K562 (cell line): ENCODE measurements around the gene PRR29. TPM values are rescaled to one million over a fixed set of nuclear protein-coding genes. Genes with fewer than 3 reads are reported as not detected.

Experiments used
- ATAC-seq: fragments of 200-7000 bp; cut with Tn5 transposase; 3 replicates; pipeline ENCODE4 v1.9.1; 2020; ENCODE audit warnings: moderate library complexity
- BruUV-seq: library from RNA; stranded (reverse); fragments of 400-500 nt; replicated peaks from 2 replicates; lab custom pipeline; 2021; lab: Mats Ljungman, UMichigan
- CTCF ChIA-PET: fragments of 300-600 bp; formaldehyde crosslinking; extraction: SDS; loops from one replicate; lab custom pipeline; 2021; ENCODE audit warnings: low intra/inter-chr PET ratio; lab: Yijun Ruan, JAX
- POLR2A ChIA-PET: fragments of 300-600, 350-650 bp; sonication (Branson Sonifier 250); formaldehyde crosslinking; extraction: SDS; loops from one replicate; lab custom pipeline; 2021; ENCODE audit warnings: antibody characterized with exemption, inconsistent platforms; lab: Yijun Ruan, JAX
- DNase-seq, 4 experiments: peaks; one replicate each; pipeline versions ENCODE4 v3.0.0 to v3.0.0-alpha.2; 2011 to 2018; ENCODE audit warnings: low spot score in 3 of 4, mixed read lengths in 3 of 4; ENCODE audit errors: extremely low read depth in 1 of 4
- FAIRE-seq: peaks from 2 replicates; lab custom pipeline; 2011; peaks lifted over from hg19 to GRCh38; lab: Jason Lieb, UNC
- H2AFZ ChIP-seq: 2 replicates; pipeline ENCODE4 v1.6.0; 2011; ENCODE audit warnings: low read depth, low read length, control low read depth, inconsistent platforms
- H3K27ac ChIP-seq: fragments of 200-600 bp; 3 replicates; pipeline ENCODE4 v1.8.0; 2011; ENCODE audit warnings: low read depth, mild to moderate bottlenecking, control low read depth, inconsistent platforms, low read length, moderate library complexity, mixed read lengths; ENCODE audit errors: extremely low read depth
- H3K27me3 ChIP-seq, 2 experiments: fragments of 300-600 bp in 1 of 2; 2 replicates in 1 of 2; 3 replicates in 1 of 2; pipeline versions ENCODE4 v1.6.0 to v1.8.0; 2011; ENCODE audit warnings: inconsistent platforms in 2 of 2, low read length in 2 of 2, mild to moderate bottlenecking in 1 of 2, mixed read lengths in 1 of 2, moderate library complexity in 1 of 2; ENCODE audit not compliant: control insufficient read depth in 2 of 2, insufficient read depth in 2 of 2
- H3K36me3 ChIP-seq: fragments of 300-600 bp; 3 replicates; pipeline ENCODE4 v1.8.0; 2011; ENCODE audit warnings: mild to moderate bottlenecking, low read length, inconsistent platforms; ENCODE audit not compliant: control insufficient read depth, insufficient read depth
- H3K4me1 ChIP-seq, 2 experiments: fragments of 200-600 bp in 1 of 2; replicated peaks in 1 of 2; 2 replicates in 1 of 2; 3 replicates in 1 of 2; pipeline versions ENCODE4 v1.5.1 to v1.8.0; 2011; ENCODE audit warnings: inconsistent platforms in 2 of 2, low read length in 2 of 2, mild to moderate bottlenecking in 1 of 2, mixed read lengths in 1 of 2, moderate library complexity in 1 of 2; ENCODE audit not compliant: control insufficient read depth in 2 of 2, insufficient read depth in 2 of 2
- H3K4me2 ChIP-seq: 2 replicates; pipeline ENCODE4 v1.6.1; 2011; ENCODE audit warnings: low read length, control low read depth, inconsistent platforms, mixed read lengths; ENCODE audit not compliant: insufficient read depth
- H3K4me3 ChIP-seq: fragments of 200-600 bp; sonication (generic), shearing (Covaris generic); 2 replicates; pipeline ENCODE4 v1.5.1; 2016; ENCODE audit warnings: control low read depth, inconsistent platforms
- H3K79me2 ChIP-seq: fragments of 200-600 bp; 3 replicates; pipeline ENCODE4 v1.8.0; 2011; ENCODE audit warnings: low read length, inconsistent platforms; ENCODE audit not compliant: control insufficient read depth, insufficient read depth
- H3K9ac ChIP-seq, 2 experiments: 2 replicates each; pipeline versions ENCODE4 v1.6.0 to v1.6.1; 2011; ENCODE audit warnings: low read depth in 2 of 2, low read length in 2 of 2, control low read depth in 1 of 2, inconsistent platforms in 1 of 2, mild to moderate bottlenecking in 1 of 2, mixed read lengths in 1 of 2; ENCODE audit not compliant: insufficient read depth in 1 of 2
- H3K9me1 ChIP-seq: one replicate; pipeline ENCODE4 v1.6.0; 2011; ENCODE audit warnings: inconsistent platforms, mild to moderate bottlenecking, low read length, moderate library complexity; ENCODE audit not compliant: control insufficient read depth, insufficient read depth
- H3K9me3 ChIP-seq: replicated peaks from 2 replicates; pipeline ENCODE4 v1.5.1; 2011; ENCODE audit warnings: low read depth, low read length, inconsistent platforms; ENCODE audit not compliant: control insufficient read depth, insufficient read depth
- H4K20me1 ChIP-seq: replicated peaks from 2 replicates; pipeline ENCODE4 v1.6.1; 2011; ENCODE audit warnings: low read length, inconsistent platforms, mixed read lengths; ENCODE audit not compliant: control insufficient read depth, insufficient read depth
- ETV1 ChIP-seq: fragments of 450-650 bp; conservative IDR thresholded peaks from 2 replicates; pipeline ENCODE4 v1.6.1; 2016; ENCODE audit warnings: missing genetic modification characterization, control low read depth, low read depth, missing compliant biosample characterization
- HSF4 ChIP-seq: fragments of 250-450 bp; sonication (Bioruptor Pico); IDR thresholded peaks from 2 replicates; pipeline ENCODE4 v2.1.2; 2022; ENCODE audit warnings: mild to moderate bottlenecking, moderate library complexity, borderline replicate concordance
- REST ChIP-seq, 2 experiments: fragments of 450-650 bp; formaldehyde crosslinking in 1 of 2; IDR thresholded peaks; 2 replicates each; pipeline versions ENCODE4 v1.4.0 to v1.6.1; 2014 to 2020; ENCODE audit warnings: mild to moderate bottlenecking in 2 of 2, borderline replicate concordance in 1 of 2, low read depth in 1 of 2
- ZBTB8A ChIP-seq: fragments of 450-650 bp; IDR thresholded peaks from 2 replicates; pipeline ENCODE4 v1.6.1; 2018; ENCODE audit warnings: mild to moderate bottlenecking, moderate library complexity; ENCODE audit not compliant: partially characterized antibody
- ZNF143 ChIP-seq: sonication (generic); formaldehyde crosslinking; IDR thresholded peaks from 2 replicates; pipeline ENCODE4 v1.9.0; 2022; ENCODE audit warnings: mild to moderate bottlenecking, missing genetic modification reagents
- WGBS: fragments of 100-300 bp; shearing (Covaris generic); methylation state at CpG from one replicate; pipeline ENCODE4 v1.1.6; 2016; ENCODE audit warnings: low coverage, mixed read lengths; ENCODE audit not compliant: insufficient coverage; ENCODE audit errors: missing lambda C conversion rate; 5-methylcytosine and 5-hydroxymethylcytosine counted together
- in situ Hi-C: fragments of 300-500 bp; cut with MboI; formaldehyde crosslinking; loops from 4 replicates; pipeline ENCODE4 v1.15.0; 2018; ENCODE audit warnings: inconsistent platforms, mixed read lengths
- intact Hi-C: fragments of 100-400 bp; cut with micrococcal nuclease; formaldehyde crosslinking; loops from 2 replicates; pipeline ENCODE4 v1.14.2; 2022
- polyA plus RNA-seq, 8 experiments: library from polyadenylated mRNA; depleted of rRNA in 4 of 8; stranded (reverse) in 5 of 8; unstranded in 3 of 8; fragments of >200 nt; fragmentation: Nextera tagmentation in 2 of 8; fragmentation: Illumina TruSeq in 1 of 8; extraction: Ambion mirVana in 2 of 8; extraction: Trizol in 1 of 8; gene quantifications; 2 replicates each; pipeline versions ENCODE4 v1.2.1 to v1.2.3, GENCODE V29; 2011 to 2014; ENCODE audit warnings: inconsistent platforms in 1 of 8, missing spikeins in 1 of 8
- total RNA-seq, 7 experiments: library from RNA; depleted of rRNA in 6 of 7; stranded (reverse); fragments of >200 nt in 6 of 7; fragmentation: Illumina TruSeq in 2 of 7; extraction: Trizol in 2 of 7; gene quantifications; 2 replicates each; pipeline versions ENCODE4 v1.2.1 to v1.2.3, GENCODE V29; 2011 to 2021; ENCODE audit warnings: low replicate concordance in 1 of 7
- TF ChIP-seq, protein P1 (sequence below), 2 experiments: fragments of 450-650 bp; IDR thresholded peaks; 2 replicates each; pipeline ENCODE4 v1.6.1; 2016

PRR29 gene
- total and polyA plus RNA-seq, 9 of the 15 experiments (the other 6 are each of a cell fraction or from before 2014, with no cell fraction given): 0.08 to 0.58 (median 0.15) TPM; not detected in 5

DNA sequence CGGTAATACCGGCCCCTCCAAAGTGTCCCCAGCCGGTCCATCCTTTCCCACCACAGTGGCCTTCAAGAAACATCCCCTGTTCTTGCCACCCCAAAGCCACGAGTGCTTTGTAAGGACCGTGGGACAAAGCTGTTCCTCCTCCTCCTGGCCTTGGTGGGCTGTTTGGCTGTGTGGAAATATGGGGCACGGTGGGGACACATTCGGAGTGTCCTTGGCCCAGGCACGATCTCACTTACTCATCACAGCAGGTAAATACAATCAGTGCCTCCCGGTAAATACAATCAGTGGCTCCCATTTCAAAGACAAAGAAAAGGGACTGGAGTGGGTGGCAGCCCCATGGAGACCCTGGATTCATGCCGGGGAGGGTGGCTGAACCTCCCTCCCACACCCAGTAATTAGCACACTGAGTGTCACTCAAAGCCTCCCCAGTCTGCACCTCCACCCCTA, 35.8 kb upstream of the PRR29 start:
- in situ Hi-C loops: no loop called here
- no peak overlapping the region for H3K27ac ChIP-seq
- FAIRE-seq (no peak), DNase-seq (no peak), ATAC-seq (no peak)
- intact Hi-C loops: no loop called here
- H4K20me1 ChIP-seq: no peaks in the 10 kb centered on the region
- H3K9ac ChIP-seq: peak overlapping the region in 1 of 2 experiments; percentile 68; a peak in 1 of 4 replicates
- no peaks in the 10 kb centered on the region for H3K9me3 ChIP-seq
- no peak overlapping the region for H3K4me2 ChIP-seq
- H2AFZ ChIP-seq: no peak overlapping the region
- peaks cover 15 to 26% of the 10 kb centered on the region in 2 experiments for H3K4me1 ChIP-seq
- no peak overlapping the region for H3K4me3 ChIP-seq
- 35% methylated on average over 10 of the region's 10 CpGs for WGBS
- CTCF ChIA-PET: no interaction called here
- peaks cover 0 to 9% of the 10 kb centered on the region in 2 experiments; a peak in 1 of 5 replicates for H3K27me3 ChIP-seq
- no peaks in the 10 kb centered on the region for H3K36me3 ChIP-seq
- peaks cover 2% of the 10 kb centered on the region for H3K9me1 ChIP-seq
- BruUV-seq: no TSS peak
- H3K79me2 ChIP-seq: no peaks in the 10 kb centered on the region
- no peak for TF ChIP-seq ETV1
- TF ChIP-seq ZBTB8A: no peak
- TF ChIP-seq ZNF143 (CRISPR knock-in tag): 0 out of 2 replicates have a peak, but pooled peaks have one; percentile 8
- no peak for TF ChIP-seq HSF4
- TF ChIP-seq, protein P1, sequence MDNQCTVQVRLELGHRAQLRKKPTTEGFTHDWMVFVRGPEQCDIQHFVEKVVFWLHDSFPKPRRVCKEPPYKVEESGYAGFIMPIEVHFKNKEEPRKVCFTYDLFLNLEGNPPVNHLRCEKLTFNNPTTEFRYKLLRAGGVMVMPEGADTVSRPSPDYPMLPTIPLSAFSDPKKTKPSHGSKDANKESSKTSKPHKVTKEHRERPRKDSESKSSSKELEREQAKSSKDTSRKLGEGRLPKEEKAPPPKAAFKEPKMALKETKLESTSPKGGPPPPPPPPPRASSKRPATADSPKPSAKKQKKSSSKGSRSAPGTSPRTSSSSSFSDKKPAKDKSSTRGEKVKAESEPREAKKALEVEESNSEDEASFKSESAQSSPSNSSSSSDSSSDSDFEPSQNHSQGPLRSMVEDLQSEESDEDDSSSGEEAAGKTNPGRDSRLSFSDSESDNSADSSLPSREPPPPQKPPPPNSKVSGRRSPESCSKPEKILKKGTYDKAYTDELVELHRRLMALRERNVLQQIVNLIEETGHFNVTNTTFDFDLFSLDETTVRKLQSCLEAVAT (IDR thresholded peaks at IDR 0.05): no peak
- TF ChIP-seq REST (IDR thresholded peaks at IDR 0.05; ENCODE audit: borderline replicate concordance): no peak
- no peak for TF ChIP-seq REST (CRISPR knock-in tag; IDR thresholded peaks at IDR 0.05; ENCODE audit: low read depth)
- POLR2A ChIA-PET: interaction anchor here (1.1 kb wide), 1 partner anchor 35 kb away, joined by 3 read pairs; no protein-coding TSS in a partner anchor
